Stomach (tissue), 9 donors: ENCODE results near the gene TMEM235. TPM values are rescaled to one million over a fixed set of nuclear protein-coding genes. Genes with fewer than 3 reads are reported as not detected.

Experiments used
- DNase-seq, 2 donors: peaks; one replicate each; pipeline versions ENCODE4 v3.0.0 to v3.0.0-alpha.2; 2013 to 2019
- H3K27ac ChIP-seq, 5 donors: fragments of 200-600 bp in 4 of 5; sonication (generic) in 4 of 5; one replicate each; pipeline ENCODE4 v1.5.1; 2013 to 2019; ENCODE audit warnings: mild to moderate bottlenecking in 1 of 5, moderate library complexity in 1 of 5
- H3K27me3 ChIP-seq, 3 donors: fragments of 200-600 bp; sonication (generic); one replicate each; pipeline ENCODE4 v1.5.1; 2017 to 2019; ENCODE audit warnings: mixed run types in 1 of 3
- H3K36me3 ChIP-seq, 4 donors: fragments of 200-600 bp; sonication (generic); 1 replicate in 3 of 4; 2 replicates in 1 of 4; pipeline ENCODE4 v1.5.1; 2016 to 2019
- H3K4me1 ChIP-seq, 4 donors: fragments of 200-600 bp; sonication (generic); one replicate each; pipeline ENCODE4 v1.5.1; 2016 to 2019
- H3K4me3 ChIP-seq, 4 donors: fragments of 200-600 bp; sonication (generic) in 3 of 4; one replicate each; pipeline ENCODE4 v1.5.1; 2016 to 2019; ENCODE audit warnings: mild to moderate bottlenecking in 1 of 4
- H3K9me3 ChIP-seq, 4 donors: fragments of 200-600 bp; sonication (generic); one replicate each; pipeline ENCODE4 v1.5.1; 2016 to 2019
- CTCF ChIP-seq, 7 experiments: fragments of 450-650 bp in 4 of 7; fragments of 200-600 bp in 3 of 7; sonication (generic) in 3 of 7; IDR thresholded peaks; one replicate each; pipeline ENCODE4 v1.5.1; 2016 to 2019; ENCODE audit warnings: antibody characterized with exemption in 7 of 7, control low read depth in 2 of 7, mild to moderate bottlenecking in 1 of 7
- EP300 ChIP-seq: sonication (generic); formaldehyde crosslinking; IDR thresholded peaks from one replicate; pipeline ENCODE4 v1.6.1; 2017; ENCODE audit warnings: antibody characterized with exemption
- POLR2A ChIP-seq, 4 donors: fragments of 450-650 bp; IDR thresholded peaks; one replicate each; pipeline ENCODE4 v1.6.1; 2016; ENCODE audit warnings: antibody characterized with exemption in 4 of 4, control low read depth in 2 of 4, mild to moderate bottlenecking in 1 of 4, moderate library complexity in 1 of 4
- POLR2AphosphoS5 ChIP-seq, 3 donors: sonication (generic); formaldehyde crosslinking; IDR thresholded peaks; one replicate each; pipeline ENCODE4 v1.6.1; 2016; ENCODE audit warnings: antibody characterized with exemption in 3 of 3
- WGBS, 5 donors: extraction: QIAGEN DNeasy Blood & Tissue Kit in 3 of 5; methylation state at CpG; one replicate each; pipeline versions ENCODE4 v1.1.5 to v1.1.7; 2013 to 2018; 5-methylcytosine and 5-hydroxymethylcytosine counted together
- intact Hi-C: fragments of 100-400 bp; cut with DNase I; formaldehyde crosslinking; loops from one replicate; pipeline ENCODE4 v1.15.1; 2023; ENCODE audit warnings: low total_unique reads
- polyA plus RNA-seq, 3 donors: library from polyadenylated mRNA; stranded (reverse); fragments of 200-250 nt; gene quantifications; one replicate each; pipeline ENCODE4 v1.2.3, GENCODE V29; 2013
- total RNA-seq, 5 donors: library from RNA; depleted of rRNA; stranded (reverse); fragments of >200 nt; gene quantifications; one replicate each; pipeline versions ENCODE4 v1.1.0 to v1.2.3, GENCODE V29; 2014 to 2016
- donor health status: healthy with polysubstance abuse.
- donor health status: Bipolar disorder and iron deficiency.
- donor health status: healthy.

The TMEM235 gene
- total and polyA plus RNA-seq, 8 donors: not detected

- intact Hi-C loops: no loop called here
- Histone ChIP-seq H3K27me3 (peaks cover 0 to 13% (median 0%) of the 10 kb centered on the region in 3 donors), H3K4me3 (no peak overlapping the region), H3K9me3 (no peaks in the 10 kb centered on the region), H3K36me3 (no peaks in the 10 kb centered on the region), H3K27ac (peak overlapping the region in 1 of 5 donors; percentile 54), H3K4me1 (peaks cover 14 to 22% (median 19%) of the 10 kb centered on the region in 4 donors)
- TF ChIP-seq POLR2AphosphoS5 (IDR thresholded peaks at IDR 0.05): no peak
- no peak for TF ChIP-seq CTCF (IDR thresholded peaks at IDR 0.05)
- no peak for TF ChIP-seq POLR2A (IDR thresholded peaks at IDR 0.05)
- TF ChIP-seq EP300: no peak
- WGBS, 5 donors: 67 to 81% (median 69%) methylated on average over 8 of the region's 8 CpGs
- DNase-seq: no peak
These were observed 15.9 kb downstream of the TMEM235 start for GRCh38 chr17:78247304-78247703.

- Histone ChIP-seq H3K36me3 (no peaks in the 10 kb centered on the region), H3K27me3 (peaks cover 0 to 13% (median 0%) of the 10 kb centered on the region in 3 donors), H3K9me3 (no peaks in the 10 kb centered on the region), H3K4me1 (peaks cover 14 to 32% (median 29%) of the 10 kb centered on the region in 4 donors), H3K27ac (peak overlapping the region in 2 of 5 donors; percentile 48 to 54), H3K4me3 (no peak overlapping the region)
- 77 to 82% (median 80%) methylated on average over 29 to 30 of the region's 30 CpGs for WGBS, 5 donors
- intact Hi-C loops: no loop called here
- DNase-seq: no peak
- TF ChIP-seq EP300 (no peak), POLR2A (IDR thresholded peaks at IDR 0.05) (no peak), POLR2AphosphoS5 (IDR thresholded peaks at IDR 0.05) (peak in 1 of 3 donors; percentile 30), CTCF (IDR thresholded peaks at IDR 0.05) (no peak)
These were observed 16.9 kb downstream of the TMEM235 start for GRCh38 chr17:78248051-78248914.

- 81 to 88% (median 82%) methylated on average over 9 to 16 of the region's 16 CpGs for WGBS, 5 donors
- H3K4me3 ChIP-seq: peak overlapping the region in 1 of 4 donors; percentile 16
These were observed 17.8 kb downstream of the TMEM235 start for GRCh38 chr17:78249074-78249817.

More at GRCh38 chr17:78249074-78249817, 17.8 kb downstream of the TMEM235 start:
- no peak for TF ChIP-seq CTCF (IDR thresholded peaks at IDR 0.05)
- no peak for TF ChIP-seq POLR2A (IDR thresholded peaks at IDR 0.05)
- no peak for TF ChIP-seq EP300
- no peak for TF ChIP-seq POLR2AphosphoS5 (IDR thresholded peaks at IDR 0.05)
- DNase-seq: no peak
- H3K4me1 ChIP-seq: peaks cover 20 to 40% (median 38%) of the 10 kb centered on the region in 4 donors
- intact Hi-C loops: no loop called here
- no peaks in the 10 kb centered on the region for H3K9me3 ChIP-seq
- H3K36me3 ChIP-seq: no peaks in the 10 kb centered on the region
- peaks cover 0 to 13% (median 0%) of the 10 kb centered on the region in 3 donors for H3K27me3 ChIP-seq
- peak overlapping the region in 2 of 5 donors; percentile 48 to 54 for H3K27ac ChIP-seq
